ENCODE results near the gene NEDD4L. TPM values are rescaled to one million over a fixed set of nuclear protein-coding genes. Genes with fewer than 3 reads are reported as not detected.

NEDD4L gene
- total and polyA plus RNA-seq, 4 donors, result 10.2 to 20.3 (median 13.2) TPM

DNA sequence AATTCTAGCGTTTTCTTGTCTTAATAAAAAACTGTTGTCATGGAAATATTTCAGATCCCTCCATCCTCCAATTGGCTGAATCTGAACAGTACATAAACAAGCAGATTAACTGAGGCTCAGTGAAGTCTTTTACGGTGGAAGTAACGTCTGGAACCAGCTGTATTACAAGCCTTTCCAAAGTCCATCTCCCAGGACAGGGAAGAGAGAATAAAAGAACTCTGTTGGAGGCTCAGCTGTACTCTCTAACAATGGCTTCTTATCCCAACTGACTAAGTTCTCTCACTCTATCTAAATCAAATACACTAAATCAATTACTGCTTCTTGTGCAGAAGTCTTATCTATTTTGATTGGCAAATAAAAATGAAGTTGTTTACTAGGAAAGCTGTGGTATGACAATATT, 19.9 kb upstream of the NEDD4L start:
- Histone ChIP-seq H3K9ac (ENCODE audit: low read depth in 1 of 2, low read length in 2 of 2) (no peak overlapping the region), H3K9me3 (ENCODE audit: control insufficient read depth in 4 of 4, low read length in 3 of 4) (no peaks in the 10 kb centered on the region), H3K4me3 (ENCODE audit: low read depth in 1 of 3, low read length in 3 of 3) (no peak overlapping the region), H3K27me3 (ENCODE audit: control insufficient read depth in 4 of 4, insufficient read depth in 4 of 4, low read length in 3 of 4) (no peaks in the 10 kb centered on the region), H3K4me1 (ENCODE audit: control insufficient read depth in 4 of 4, insufficient read depth in 4 of 4, low read length in 3 of 4) (no peaks in the 10 kb centered on the region), H3K36me3 (ENCODE audit: control insufficient read depth in 4 of 4, insufficient read depth in 3 of 4, low read depth in 1 of 4, low read length in 3 of 4) (no peaks in the 10 kb centered on the region), H3K27ac (ENCODE audit: low read depth in 1 of 2, low read length in 2 of 2) (no peak overlapping the region)
- no peak for DNase-seq (ENCODE audit: low spot score)
- 46% methylated on average over 3 of the region's 3 CpGs for WGBS
- TF ChIP-seq, protein P1, sequence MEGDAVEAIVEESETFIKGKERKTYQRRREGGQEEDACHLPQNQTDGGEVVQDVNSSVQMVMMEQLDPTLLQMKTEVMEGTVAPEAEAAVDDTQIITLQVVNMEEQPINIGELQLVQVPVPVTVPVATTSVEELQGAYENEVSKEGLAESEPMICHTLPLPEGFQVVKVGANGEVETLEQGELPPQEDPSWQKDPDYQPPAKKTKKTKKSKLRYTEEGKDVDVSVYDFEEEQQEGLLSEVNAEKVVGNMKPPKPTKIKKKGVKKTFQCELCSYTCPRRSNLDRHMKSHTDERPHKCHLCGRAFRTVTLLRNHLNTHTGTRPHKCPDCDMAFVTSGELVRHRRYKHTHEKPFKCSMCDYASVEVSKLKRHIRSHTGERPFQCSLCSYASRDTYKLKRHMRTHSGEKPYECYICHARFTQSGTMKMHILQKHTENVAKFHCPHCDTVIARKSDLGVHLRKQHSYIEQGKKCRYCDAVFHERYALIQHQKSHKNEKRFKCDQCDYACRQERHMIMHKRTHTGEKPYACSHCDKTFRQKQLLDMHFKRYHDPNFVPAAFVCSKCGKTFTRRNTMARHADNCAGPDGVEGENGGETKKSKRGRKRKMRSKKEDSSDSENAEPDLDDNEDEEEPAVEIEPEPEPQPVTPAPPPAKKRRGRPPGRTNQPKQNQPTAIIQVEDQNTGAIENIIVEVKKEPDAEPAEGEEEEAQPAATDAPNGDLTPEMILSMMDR (IDR thresholded peaks at IDR 0.05; ENCODE audit: low read depth, low read length, missing input control), result no peak
- TF ChIP-seq, protein P2, sequence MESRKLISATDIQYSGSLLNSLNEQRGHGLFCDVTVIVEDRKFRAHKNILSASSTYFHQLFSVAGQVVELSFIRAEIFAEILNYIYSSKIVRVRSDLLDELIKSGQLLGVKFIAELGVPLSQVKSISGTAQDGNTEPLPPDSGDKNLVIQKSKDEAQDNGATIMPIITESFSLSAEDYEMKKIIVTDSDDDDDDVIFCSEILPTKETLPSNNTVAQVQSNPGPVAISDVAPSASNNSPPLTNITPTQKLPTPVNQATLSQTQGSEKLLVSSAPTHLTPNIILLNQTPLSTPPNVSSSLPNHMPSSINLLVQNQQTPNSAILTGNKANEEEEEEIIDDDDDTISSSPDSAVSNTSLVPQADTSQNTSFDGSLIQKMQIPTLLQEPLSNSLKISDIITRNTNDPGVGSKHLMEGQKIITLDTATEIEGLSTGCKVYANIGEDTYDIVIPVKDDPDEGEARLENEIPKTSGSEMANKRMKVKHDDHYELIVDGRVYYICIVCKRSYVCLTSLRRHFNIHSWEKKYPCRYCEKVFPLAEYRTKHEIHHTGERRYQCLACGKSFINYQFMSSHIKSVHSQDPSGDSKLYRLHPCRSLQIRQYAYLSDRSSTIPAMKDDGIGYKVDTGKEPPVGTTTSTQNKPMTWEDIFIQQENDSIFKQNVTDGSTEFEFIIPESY (IDR thresholded peaks at IDR 0.05), result no peak
- TF ChIP-seq EGR1 (IDR thresholded peaks at IDR 0.05; ENCODE audit: low read depth in 2 of 2), result no peak
- no peak for TF ChIP-seq TAF1 (conservative IDR thresholded peaks at IDR 0.05)
- no peak for TF ChIP-seq FOXA2 (IDR thresholded peaks at IDR 0.05)
- no peak for TF ChIP-seq ATF3 (IDR thresholded peaks at IDR 0.05)
- no peak for TF ChIP-seq YY1 (IDR thresholded peaks at IDR 0.05)

DNA sequence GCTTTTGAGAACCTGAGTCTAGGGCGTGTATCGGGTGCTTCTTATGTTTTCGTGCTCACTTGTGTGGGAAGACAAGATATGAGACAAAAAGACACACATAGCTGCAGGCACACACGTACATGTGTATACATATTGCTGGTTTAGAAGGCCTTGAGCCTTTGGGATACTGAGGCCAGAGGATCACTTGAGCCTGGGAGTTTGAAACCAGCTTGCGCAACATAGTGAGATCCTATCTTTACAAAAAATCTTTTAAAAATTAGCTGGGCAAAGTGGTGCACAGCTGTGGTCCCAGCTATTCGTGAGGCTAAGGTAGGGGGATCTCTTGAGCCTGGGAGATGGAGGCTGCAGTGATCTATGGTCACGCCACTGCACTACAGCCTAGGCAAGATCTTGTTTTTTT, 18.8 kb upstream of the NEDD4L start:
- Histone ChIP-seq H3K36me3 (ENCODE audit: control insufficient read depth in 4 of 4, insufficient read depth in 3 of 4, low read depth in 1 of 4, low read length in 3 of 4) (no peaks in the 10 kb centered on the region), H3K27ac (ENCODE audit: low read depth in 1 of 2, low read length in 2 of 2) (no peak overlapping the region), H3K4me3 (ENCODE audit: low read depth in 1 of 3, low read length in 3 of 3) (no peak overlapping the region), H3K9me3 (ENCODE audit: control insufficient read depth in 4 of 4, low read length in 3 of 4) (no peaks in the 10 kb centered on the region), H3K9ac (ENCODE audit: low read depth in 1 of 2, low read length in 2 of 2) (no peak overlapping the region), H3K27me3 (ENCODE audit: control insufficient read depth in 4 of 4, insufficient read depth in 4 of 4, low read length in 3 of 4) (peaks cover 0 to 4% (median 0%) of the 10 kb centered on the region in 4 donors), H3K4me1 (ENCODE audit: control insufficient read depth in 4 of 4, insufficient read depth in 4 of 4, low read length in 3 of 4) (no peaks in the 10 kb centered on the region)
- no peak for TF ChIP-seq NR2F2 (IDR thresholded peaks at IDR 0.05)
- TF ChIP-seq FOXA1 (IDR thresholded peaks at IDR 0.05), result no peak
- TF ChIP-seq JUND (IDR thresholded peaks at IDR 0.05), result no peak
- no peak for TF ChIP-seq YY1 (IDR thresholded peaks at IDR 0.05)
- no peak for TF ChIP-seq TAF1 (conservative IDR thresholded peaks at IDR 0.05)
- no peak for TF ChIP-seq GABPA (IDR thresholded peaks at IDR 0.05 in 1 of 2, conservative IDR thresholded peaks at IDR 0.05 in 1 of 2)
- no peak for TF ChIP-seq RXRA (IDR thresholded peaks at IDR 0.05)
- no peak for TF ChIP-seq EGR1 (IDR thresholded peaks at IDR 0.05; ENCODE audit: low read depth in 2 of 2)
- TF ChIP-seq, protein P1 (IDR thresholded peaks at IDR 0.05; ENCODE audit: low read depth, low read length, missing input control), result no peak
- TF ChIP-seq, protein P2 (IDR thresholded peaks at IDR 0.05), result no peak
- TF ChIP-seq HNF4A (conservative IDR thresholded peaks at IDR 0.05), result no peak
- TF ChIP-seq SP1 (IDR thresholded peaks at IDR 0.05), result no peak
- TF ChIP-seq ATF3 (IDR thresholded peaks at IDR 0.05), result no peak
- DNase-seq (ENCODE audit: low spot score), result no peak
- WGBS, result 93% methylated on average over 7 of the region's 7 CpGs

All from liver (tissue), 9 donors.